NCI-H526 treated with DMSO at 0.1 percent for 48 hours (cell line): ENCODE results near the gene SCARB2.

Source experiments
- DNase-seq: peaks from one replicate; lab custom pipeline; 2025; lab: John Stamatoyannopoulos, UW

Gene SCARB2

GRCh38 chr4:76226418-76226817 is 12.8 kb upstream of the SCARB2 start:
- DNase-seq: no peak

GRCh38 chr4:76224171-76224570 is 10.5 kb upstream of the SCARB2 start:
- no peak for DNase-seq

- DNase-seq: no peak
Measured at GRCh38 chr4:76219299-76220055, 5.9 kb upstream of the SCARB2 start.

- no peak for DNase-seq
Measured at GRCh38 chr4:76216975-76217814, 3.6 kb upstream of the SCARB2 start.

- no peak for DNase-seq
Measured at GRCh38 chr4:76216524-76216923, 2.9 kb upstream of the SCARB2 start.

- DNase-seq: no peak
Measured at GRCh38 chr4:76215077-76215476, 1.5 kb upstream of the SCARB2 start.

- DNase-seq: no peak
Measured at GRCh38 chr4:76214177-76214675, 602 bp upstream of the SCARB2 start.

- peak; percentile 53 for DNase-seq
Measured at GRCh38 chr4:76212851-76213414, 691 bp downstream of the SCARB2 start.

GRCh38 chr4:76211769-76212708 is 1.6 kb downstream of the SCARB2 start:
- no peak for DNase-seq

GRCh38 chr4:76210452-76210851 is 3.2 kb downstream of the SCARB2 start:
- DNase-seq: no peak

- DNase-seq: no peak
Measured at GRCh38 chr4:76209881-76210280, 3.7 kb downstream of the SCARB2 start.

- peak; percentile 3 for DNase-seq
Measured at GRCh38 chr4:76208005-76208765, 5.4 kb downstream of the SCARB2 start.

- no peak for DNase-seq
Measured at GRCh38 chr4:76207549-76207948, 6.1 kb downstream of the SCARB2 start.

- DNase-seq: no peak
Measured at GRCh38 chr4:76206222-76206942, 7.2 kb downstream of the SCARB2 start.

- no peak for DNase-seq
Measured at GRCh38 chr4:76205476-76205875, 8.1 kb downstream of the SCARB2 start.

GRCh38 chr4:76204936-76205335 is 8.7 kb downstream of the SCARB2 start:
- DNase-seq: no peak

GRCh38 chr4:76203541-76203940 is 10.1 kb downstream of the SCARB2 start:
- DNase-seq: no peak

GRCh38 chr4:76201276-76201675 is 12.3 kb downstream of the SCARB2 start:
- no peak for DNase-seq

- DNase-seq: peak; percentile 67
Measured at GRCh38 chr4:76200771-76201231, 12.8 kb downstream of the SCARB2 start.

- DNase-seq: peak; percentile 6
Measured at GRCh38 chr4:76199664-76200211, 13.9 kb downstream of the SCARB2 start.
